ENCODE data around the gene SLC5A5.
"Not testable (repeated sequence)": the region's sequence is repeated elsewhere in the genome, so short reads cannot be mapped to it uniquely, and the experiment has no call there.

The SLC5A5 gene

DNA sequence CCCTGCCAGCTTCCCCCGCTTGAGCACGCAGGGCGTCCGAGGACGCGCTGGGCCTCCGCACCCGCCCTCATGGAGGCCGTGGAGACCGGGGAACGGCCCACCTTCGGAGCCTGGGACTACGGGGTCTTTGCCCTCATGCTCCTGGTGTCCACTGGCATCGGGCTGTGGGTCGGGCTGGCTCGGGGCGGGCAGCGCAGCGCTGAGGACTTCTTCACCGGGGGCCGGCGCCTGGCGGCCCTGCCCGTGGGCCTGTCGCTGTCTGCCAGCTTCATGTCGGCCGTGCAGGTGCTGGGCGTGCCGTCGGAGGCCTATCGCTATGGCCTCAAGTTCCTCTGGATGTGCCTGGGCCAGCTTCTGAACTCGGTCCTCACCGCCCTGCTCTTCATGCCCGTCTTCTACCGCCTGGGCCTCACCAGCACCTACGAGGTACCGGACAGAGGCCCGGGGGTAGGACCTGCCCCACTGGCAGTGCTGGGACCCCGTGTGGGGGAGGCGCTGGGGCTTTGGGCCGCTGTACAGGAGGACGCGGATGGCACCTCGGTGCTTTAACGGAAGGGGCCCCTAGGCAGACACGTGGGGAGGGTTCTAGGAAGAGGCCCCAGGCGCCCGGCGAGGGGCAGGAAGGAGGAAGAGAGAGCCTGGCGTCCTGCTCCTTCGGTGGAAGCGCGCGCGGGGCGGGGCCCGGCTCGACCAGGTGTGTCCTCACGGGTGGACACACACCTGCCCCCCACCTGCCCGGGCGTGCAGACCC, 681 bp downstream of the SLC5A5 start:
- DNase-seq = peak; percentile 83

DNA sequence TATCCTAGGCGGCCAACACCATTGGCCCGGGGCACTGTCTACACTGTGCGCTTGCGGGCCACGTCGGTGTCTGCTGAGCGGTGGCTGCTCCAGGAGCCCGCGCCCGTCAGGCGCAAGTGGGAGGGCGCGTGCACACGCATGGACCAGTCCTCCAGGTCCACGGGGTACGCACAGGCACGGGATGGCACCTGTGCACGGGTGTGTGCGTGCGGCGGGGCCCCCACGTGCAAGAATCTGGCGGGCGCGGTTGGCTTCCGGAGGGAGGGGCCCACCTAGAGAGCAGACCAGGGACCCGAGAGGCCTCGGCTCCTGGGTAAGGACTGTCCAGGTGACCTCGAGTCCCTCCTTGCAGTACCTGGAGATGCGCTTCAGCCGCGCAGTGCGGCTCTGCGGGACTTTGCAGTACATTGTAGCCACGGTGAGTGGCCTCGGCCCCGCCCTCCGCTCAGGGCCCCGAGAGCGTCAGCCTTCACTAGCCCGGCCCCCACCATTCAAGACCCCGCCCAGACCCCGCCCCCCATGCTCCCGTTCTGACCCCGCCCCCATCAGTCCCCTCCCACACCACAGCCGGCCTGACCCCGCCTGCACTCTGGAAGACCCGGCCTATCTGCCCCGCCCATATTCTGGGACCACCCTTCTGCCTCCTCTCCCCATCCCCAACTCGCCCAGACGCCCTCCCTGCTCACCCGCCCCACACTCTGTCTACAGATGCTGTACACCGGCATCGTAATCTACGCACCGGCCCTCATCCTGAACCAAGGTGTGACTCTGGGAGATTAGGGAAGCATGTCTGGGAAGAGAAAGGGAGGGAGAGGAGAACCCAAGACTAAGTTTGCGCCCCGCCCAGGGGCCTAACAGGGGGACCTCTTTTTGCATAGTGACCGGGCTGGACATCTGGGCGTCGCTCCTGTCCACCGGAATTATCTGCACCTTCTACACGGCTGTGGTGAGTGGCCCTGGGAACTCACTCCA, 2.3 kb downstream of the SLC5A5 start:
- peak; percentile 79 for DNase-seq

DNA sequence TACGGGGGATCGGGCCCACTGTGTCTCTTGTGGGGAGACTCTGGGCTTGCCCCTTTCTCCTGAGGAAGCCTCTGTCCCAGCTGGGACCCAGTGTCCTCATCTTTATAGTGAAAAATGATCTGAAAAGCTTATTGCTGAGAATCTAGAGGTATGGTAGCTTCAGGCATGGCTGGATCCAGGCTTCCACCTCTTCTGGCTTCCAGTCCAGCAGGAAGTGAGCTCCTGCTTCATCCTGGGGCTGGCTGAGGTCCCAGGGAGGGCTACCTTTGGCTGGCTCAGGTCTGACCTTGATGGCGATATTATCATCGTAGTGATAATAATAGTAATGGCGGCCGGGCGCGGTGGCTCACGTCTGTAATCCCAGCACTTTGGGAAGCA, 3.0 kb downstream of the SLC5A5 start:
- no peak for DNase-seq

DNA sequence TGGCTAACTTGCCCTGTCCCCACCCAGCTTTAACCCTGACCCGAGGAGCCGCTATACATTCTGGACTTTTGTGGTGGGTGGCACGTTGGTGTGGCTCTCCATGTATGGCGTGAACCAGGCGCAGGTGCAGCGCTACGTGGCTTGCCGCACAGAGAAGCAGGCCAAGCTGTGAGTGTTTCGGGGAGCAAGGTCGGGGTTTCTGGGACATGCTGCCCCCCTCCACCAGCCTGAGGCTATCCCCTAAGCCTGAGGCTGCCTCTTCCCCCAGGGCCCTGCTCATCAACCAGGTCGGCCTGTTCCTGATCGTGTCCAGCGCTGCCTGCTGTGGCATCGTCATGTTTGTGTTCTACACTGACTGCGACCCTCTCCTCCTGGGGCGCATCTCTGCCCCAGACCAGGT, 6.0 kb downstream of the SLC5A5 start:
- DNase-seq = no peak

DNA sequence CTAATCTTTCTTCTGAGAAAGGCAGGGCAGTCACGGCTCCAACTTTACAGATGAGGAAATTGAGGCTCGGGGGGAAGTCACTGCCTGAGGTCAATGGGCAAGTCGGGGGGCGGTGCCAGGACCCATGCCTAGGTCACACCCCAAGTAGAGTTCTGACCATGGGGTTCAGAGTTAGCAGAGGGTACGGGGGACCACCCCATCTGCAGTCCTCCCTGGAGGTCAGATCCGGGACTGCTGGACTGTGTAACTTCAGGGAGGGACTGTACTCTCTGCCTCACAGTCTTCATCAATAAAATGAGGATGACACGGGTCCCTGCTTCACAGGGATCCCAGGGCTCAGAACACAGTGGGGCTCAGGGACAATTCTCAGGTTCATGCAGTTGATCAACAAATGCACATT, 7.7 kb downstream of the SLC5A5 start:
- DNase-seq = no peak

DNA sequence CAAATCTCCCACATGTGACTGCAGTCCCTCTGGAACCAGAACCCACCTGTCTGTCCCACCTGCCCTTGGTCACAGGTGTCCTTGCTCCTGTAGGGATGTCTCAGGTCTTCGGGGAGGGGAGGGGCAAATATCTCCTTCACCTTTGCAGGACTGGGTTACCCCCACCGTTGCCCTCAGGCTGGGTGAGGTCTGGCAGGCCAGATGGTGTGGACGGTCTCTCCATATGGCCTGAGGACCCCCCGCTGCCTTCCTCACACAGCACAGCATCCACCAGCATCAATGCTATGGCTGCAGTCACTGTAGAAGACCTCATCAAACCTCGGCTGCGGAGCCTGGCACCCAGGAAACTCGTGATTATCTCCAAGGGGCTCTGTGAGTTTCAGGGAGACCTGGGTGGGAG, 10.0 kb downstream of the SLC5A5 start:
- DNase-seq = no peak

DNA sequence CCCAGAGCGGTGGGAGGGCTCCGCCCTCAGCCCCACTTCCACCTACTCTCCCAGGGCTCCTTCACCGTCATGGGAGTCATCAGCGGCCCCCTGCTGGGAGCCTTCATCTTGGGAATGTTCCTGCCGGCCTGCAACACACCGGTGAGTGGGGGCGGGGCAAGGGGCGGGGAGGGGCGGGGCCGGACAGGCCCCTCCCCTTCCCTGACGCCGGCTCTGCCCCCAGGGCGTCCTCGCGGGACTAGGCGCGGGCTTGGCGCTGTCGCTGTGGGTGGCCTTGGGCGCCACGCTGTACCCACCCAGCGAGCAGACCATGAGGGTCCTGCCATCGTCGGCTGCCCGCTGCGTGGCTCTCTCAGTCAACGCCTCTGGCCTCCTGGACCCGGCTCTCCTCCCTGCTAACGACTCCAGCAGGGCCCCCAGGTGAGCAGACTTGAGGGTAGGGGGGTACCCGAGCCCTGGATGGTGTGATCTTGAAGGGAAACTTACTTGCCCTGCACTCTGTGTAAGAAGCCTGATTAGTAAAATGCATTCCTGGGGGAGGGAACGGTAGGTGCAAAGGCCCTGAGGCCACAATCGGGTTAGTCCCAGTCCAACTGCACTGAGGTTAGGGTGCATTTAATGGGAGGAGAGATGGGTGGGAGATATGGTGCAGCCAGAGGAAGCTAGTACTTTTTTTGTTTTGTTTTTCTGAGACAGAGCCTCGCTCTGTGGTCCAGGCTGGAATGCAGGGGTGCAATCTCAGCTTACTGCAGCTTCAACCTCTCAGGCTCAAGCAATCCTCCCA, 12.1 kb downstream of the SLC5A5 start:
- no peak for DNase-seq

DNA sequence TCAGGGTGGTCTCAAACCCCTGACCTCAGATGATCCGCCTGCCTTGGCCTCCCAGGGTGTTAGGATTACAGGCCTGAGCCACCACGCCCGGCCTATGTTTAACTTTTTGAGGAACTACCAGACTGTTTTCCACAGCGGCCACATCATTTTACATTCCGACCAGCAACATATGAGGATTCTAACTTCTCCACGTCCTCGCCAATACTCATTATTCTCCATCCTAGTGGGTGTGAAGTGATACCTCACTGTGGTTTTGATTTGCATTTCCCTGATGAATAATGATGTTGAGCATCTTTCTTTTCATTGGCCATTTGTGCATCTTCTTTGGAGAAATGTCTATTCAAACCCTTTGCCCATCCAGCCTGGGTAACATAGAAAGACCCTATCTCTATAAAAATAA, 14.8 kb downstream of the SLC5A5 start:
- DNase-seq = no peak

DNA sequence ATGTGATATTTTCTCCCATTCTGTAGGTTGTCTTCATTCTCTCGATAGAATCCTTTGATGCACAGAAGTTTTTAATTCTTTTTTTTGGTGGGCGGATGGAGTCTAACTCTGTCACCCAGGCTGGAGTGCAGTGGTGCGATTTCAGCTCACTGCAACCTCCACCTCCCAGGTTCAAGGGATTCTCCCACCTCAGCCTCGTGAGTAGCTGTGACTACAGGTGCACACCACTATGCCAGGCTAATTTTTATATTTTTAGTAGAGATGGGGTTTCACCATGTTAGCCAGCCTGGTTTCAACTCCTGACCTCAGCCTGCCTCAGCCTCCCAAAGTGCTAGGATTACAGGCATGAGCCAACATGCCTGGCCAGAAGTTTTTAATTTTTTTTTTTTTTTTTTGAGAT, 15.5 kb downstream of the SLC5A5 start:
- not testable (repeated sequence) for DNase-seq

DNA sequence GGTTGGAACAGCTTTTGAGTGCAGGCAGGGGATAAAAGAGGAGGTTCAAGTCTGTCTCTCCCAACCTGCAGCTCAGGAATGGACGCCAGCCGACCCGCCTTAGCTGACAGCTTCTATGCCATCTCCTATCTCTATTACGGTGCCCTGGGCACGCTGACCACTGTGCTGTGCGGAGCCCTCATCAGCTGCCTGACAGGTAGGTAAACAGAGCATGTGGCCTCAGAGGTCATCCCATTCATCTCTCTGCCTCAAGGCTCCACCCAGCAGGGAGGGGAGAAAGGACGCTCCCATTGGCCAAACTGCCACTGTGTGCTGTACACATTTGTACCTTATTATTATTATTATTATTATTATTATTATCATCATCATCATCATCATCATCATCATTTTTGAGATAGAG, 16.5 kb downstream of the SLC5A5 start:
- no peak for DNase-seq

DNA sequence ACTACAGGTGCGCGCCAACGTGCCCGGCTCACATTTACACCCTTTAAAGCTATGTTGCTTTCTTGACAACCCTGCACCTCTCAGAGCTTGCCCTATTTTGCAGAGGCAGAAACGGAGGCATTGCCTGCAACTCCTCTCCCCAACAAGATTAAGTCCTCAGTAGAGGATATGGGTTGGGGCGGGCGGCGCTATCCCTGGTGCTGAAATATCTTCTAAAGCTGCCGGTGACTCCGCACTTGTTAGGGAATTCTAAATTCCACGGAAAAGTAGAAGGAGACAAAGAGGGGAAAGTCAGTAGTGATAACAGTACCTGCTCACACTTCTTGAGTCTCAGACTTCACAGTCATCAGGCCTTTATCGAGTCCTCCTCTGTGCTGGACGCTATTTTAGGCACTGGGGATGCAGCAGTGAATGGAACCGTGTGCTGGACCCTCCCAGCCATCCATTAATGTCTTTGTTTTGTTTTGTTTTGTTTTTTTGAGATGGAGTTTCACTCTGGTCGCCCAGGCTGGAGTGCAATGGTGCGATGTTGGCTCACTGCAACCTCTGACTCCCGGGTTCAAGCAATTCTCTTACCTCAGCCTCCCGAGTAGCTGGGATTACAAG, 18.0 kb downstream of the SLC5A5 start:
- DNase-seq = no peak

DNA sequence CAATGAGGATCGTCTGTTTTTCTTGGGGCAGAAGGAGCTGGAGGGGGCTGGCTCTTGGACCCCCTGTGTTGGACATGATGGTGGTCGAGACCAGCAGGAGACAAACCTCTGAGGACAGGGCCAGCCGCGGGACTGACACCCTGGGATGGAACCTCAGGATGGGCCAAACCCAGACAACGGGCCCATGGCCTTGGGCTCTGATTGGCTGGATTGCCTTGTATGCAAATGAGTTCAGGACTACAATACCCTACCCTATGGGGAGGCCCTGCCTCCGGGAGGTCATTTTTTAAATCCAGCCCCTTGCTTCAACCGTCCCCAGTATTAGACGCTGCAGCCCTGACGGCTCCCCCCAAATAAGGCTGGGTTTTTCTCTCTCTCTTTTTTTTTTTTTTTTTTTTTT, 22.0 kb downstream of the SLC5A5 start:
- DNase-seq = no peak

DNA sequence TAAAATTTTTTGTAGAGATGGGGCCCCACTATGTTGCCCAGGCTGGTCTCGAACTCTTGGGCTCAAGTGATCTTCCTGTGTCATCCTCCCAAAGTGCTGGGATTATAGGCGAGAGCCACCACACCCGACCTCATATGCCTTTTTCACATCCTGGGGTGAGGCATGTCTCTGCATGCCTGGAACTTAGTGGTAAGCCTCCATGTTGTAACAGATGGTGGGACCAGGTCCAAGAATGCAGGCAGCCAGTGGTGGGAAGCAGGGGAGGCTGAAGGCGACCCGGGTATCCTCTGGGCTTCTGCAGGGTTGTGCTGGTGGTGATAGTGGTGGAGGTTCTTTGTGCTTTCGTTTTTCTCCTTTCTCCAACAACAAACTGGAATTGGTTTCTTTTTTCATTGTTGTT, 31.0 kb downstream of the SLC5A5 start:
- no peak for DNase-seq

DNA sequence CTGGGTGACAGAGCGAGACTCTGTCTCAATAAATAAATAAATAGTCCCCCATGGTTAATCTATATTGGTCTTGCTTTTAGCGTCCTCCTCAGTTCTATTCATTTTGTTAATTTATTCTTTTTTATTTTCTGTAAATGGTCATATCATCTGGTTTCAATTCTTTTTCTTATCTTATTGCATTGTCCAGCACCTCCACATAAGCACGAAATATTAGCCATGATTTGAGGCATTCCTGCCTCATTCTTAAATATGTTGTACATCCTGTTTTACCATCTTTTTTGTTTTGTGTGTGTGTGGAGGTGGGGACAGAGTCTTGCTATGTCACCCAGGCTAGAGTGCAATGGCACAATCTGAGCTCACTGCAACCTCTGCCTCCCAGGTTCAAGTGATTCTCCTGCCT, 36.5 kb downstream of the SLC5A5 start:
- DNase-seq = no peak

DNA sequence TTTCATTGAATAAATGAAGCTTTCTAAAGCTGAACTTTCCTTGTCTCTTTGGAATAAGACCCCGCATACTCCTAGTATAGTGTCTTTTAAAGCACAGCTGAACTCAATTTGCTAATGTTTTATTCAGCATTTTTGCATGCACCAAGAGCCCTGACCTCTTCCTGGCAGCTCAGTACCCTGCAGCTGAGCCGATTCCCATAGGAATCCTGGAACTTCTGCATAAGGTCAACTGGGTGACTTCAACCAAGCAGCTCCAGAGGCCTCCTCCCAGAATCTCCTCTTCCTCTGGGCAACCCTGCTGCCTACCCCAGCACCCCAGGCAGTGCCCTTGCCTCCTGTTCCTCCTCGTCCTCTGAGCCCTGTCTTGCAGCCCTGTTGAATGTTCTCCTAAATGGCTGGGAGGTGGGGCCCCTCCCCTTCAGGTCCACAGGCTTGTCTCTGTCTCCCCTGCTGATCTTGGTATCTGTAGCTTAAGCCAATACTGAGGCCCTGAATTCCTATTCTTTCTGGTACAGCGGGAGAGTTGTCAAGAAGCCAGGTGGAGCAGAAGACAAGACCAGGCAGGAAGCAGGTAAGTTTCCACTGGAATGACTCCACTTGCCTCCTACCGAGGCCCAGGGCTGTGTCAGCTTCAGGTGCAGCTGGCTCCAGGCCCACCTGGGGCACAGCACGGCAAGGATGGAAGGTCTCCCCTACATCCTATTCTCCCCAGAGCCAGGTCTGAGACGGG, 37.4 kb downstream of the SLC5A5 start:
- no peak for DNase-seq

DNA sequence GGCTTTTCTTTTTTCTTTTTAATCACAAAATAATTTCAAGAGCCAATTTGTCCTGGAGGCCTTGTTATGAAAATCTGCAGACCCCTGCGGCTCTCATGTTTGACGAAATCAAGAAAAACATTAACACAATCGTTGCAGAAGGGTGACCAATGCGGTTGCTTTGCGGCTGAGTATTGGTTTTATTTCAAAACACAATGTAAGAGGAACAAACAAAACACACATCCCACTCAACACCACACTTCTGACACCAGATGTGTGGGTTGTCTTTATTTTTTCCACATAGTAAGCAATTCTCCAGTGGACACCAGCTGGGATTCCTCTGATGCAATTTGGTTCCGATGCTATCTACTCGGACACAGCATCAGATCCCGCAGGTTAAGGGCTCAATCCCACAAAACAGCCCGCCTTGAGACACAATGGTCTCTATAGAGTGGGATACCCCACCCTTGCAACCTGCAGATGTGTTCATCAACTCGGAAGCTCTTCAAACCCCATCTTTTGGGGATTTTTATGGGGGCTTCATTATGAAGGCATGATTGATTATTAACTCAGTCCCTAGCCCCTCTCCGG, 39.1 kb downstream of the SLC5A5 start:
- DNase-seq = no peak

DNA sequence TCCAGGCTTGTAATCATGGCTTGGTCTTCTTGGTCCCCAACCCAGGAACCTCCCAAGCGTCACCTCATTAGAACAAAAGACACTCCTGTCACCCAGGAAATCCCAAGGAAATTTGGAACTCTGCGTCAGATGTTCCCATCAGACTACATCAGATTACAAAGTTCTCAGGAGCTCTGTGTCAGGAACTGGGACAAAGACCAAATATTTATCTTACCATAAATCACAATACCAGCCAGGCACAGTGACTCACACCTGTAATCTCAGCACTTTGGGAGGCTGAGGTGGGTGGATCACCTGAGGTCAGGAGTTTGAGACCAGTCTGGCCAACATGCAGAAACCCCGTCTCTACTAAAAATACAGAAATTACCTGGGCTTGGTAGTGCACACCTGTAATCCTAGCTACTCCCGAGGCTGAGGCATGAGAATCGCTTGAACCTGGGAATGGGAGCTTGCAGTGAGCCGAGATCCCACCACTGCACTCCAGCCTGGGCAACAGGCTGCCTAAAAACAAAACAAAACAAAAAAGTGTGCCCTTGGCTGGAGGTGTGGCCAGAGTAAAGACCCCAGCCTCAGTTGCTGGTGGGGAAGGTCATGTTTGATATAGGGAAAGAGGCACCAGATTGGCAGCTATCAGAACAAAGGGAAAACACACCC, 44.3 kb downstream of the SLC5A5 start:
- no peak for DNase-seq

DNA sequence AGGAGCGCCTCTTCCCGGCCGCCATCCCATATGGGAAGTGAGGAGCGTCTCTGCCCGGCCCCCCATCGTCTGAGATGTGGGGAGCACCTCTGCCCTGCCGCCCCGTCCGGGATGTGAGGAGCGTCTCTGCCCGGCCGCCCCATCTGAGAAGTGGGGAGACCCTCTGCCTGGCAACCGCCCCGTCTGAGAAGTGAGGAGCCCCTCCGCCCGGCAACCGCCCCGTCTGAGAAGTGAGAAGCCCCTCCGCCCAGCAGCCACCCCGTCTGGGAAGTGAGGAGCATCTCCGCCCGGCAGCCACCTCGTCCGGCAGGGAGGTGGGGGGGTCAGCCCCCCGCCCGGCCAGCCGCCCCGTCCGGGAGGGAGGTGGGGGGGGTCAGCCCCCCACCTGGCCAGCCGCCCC, 46.4 kb downstream of the SLC5A5 start:
- DNase-seq = not testable (repeated sequence)

DNA sequence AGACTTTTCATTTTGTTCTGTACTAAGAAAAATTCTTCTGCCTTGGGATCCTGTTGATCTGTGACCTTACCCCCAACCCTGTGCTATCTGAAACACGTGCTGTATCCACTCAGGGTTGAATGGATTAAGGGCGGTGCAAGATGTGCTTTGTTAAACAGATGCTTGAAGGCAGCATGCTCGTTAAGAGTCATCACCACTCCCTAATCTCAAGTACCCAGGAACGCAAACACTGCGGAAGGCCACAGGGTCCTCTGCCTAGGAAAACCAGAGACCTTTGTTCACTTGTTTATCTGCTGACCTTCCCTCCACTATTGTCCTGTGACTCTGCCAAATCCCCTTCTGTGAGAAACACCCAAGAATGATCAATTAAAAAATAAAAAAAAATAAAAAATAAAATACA, 47.4 kb downstream of the SLC5A5 start:
- DNase-seq = not testable (repeated sequence)

DNA sequence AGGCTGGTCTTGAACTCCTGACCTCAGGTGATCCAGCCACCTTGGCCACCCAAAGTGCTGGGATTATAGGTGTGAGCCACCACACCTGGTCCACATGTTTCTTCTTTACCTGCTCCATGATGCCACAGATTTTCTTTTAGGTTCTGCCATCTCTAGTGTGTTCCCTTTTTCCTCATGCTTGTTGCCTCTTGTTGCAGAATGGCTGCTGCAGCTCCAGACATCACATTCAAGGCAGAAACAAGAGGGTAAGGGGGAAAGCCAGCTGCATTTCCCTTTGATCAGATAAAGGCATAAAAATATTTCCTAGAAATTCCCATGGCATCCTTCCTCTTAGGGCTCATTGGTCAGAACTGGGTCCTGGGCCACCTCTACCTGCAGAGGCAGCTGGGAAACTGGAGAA, 48.8 kb downstream of the SLC5A5 start:
- no peak for DNase-seq

DNA sequence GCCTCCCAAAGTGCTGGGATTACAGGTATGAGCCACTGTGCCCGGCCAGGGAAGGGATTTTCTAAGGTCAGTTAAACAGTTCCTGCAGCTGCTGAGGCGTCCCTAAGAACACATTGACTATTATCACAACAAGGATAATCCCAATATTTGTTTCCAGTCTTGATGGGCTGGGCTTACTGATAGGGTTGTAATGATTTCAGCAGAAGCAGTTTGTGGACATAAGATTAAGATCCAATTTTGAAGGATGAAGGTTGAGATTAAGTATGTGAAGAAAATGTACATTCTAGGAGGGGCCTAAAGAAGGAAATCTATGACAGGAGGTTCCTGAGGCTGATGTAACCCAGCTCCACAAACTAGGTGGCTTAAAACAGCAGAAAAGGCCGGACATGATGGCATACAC, 50.4 kb downstream of the SLC5A5 start:
- DNase-seq = no peak

Measured in activated CD4-positive, alpha-beta T cell treated with anti-CD3 and anti-CD28 coated beads, Interleukin-2, Interleukin-6, amounts not matched to agents 100 ng/mL and 50 ng/mL, durations not matched to agents 16 hours and 8 hours (primary cell).